OCI-LY1 (cell line): ENCODE data around the gene MYO18A.

Experiments
- CTCF ChIP-seq: fragments of 200-600 bp; sonication (generic), shearing (Covaris generic); IDR thresholded peaks from 2 replicates; pipeline ENCODE4 v1.5.1; 2017; ENCODE audit warnings: mild to moderate bottlenecking, antibody characterized with exemption, low read length, moderate library complexity, mixed read lengths
- EZH2 ChIP-seq: fragments of 200-600 bp; sonication (generic), shearing (Covaris generic); IDR thresholded peaks from 2 replicates; pipeline ENCODE4 v1.8.0; 2017; ENCODE audit warnings: borderline replicate concordance, mixed run types, mild to moderate bottlenecking, antibody characterized with exemption, low read length, moderate library complexity, mixed read lengths

DNA sequence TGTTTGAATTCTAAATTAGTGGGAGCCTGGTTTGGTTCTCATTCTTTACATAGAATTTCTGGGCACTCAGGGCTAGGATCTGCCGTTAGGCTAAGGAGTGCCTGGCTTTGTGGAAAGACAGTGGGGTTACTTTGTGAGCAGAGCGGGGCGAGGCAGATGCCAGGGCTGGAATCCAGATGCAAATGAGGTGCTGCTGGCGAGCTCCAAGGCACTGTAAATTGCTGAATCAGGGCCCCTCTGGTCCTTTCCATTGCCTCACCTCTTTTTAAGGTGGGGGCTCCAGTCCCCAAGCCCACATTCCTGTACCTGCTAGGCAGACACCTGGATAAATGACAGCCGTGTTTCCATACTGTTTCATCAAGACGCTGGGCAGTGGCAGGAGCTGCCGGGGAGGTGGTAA, 103.5 kb downstream of the MYO18A start:
- TF ChIP-seq CTCF (no peak), EZH2 (no peak)
